SK-N-SH (cell line): ENCODE data around the gene HIGD1C.
"Not testable (repeated sequence)": the region's sequence is repeated elsewhere in the genome, so short reads cannot be mapped to it uniquely, and the experiment has no call there.

ENCODE experiments used
- ELF1 ChIP-seq: IDR thresholded peaks from 2 replicates; pipeline ENCODE4 v1.4.0; 2012
- FOXM1 ChIP-seq: IDR thresholded peaks from 2 replicates; pipeline ENCODE4 v1.4.0; 2012; ENCODE audit warnings: low read depth, mild to moderate bottlenecking
- GABPA ChIP-seq: IDR thresholded peaks from 2 replicates; pipeline ENCODE4 v1.4.0; 2012; ENCODE audit warnings: low read depth, mild to moderate bottlenecking
- NRF1 ChIP-seq: IDR thresholded peaks from 2 replicates; pipeline ENCODE4 v1.6.1; 2012; ENCODE audit warnings: low read depth, mild to moderate bottlenecking, low read length
- RAD21 ChIP-seq: IDR thresholded peaks from 2 replicates; pipeline ENCODE4 v1.6.1; 2012; ENCODE audit warnings: mild to moderate bottlenecking, low read length
- SIN3A ChIP-seq: IDR thresholded peaks from 2 replicates; pipeline ENCODE4 v1.6.1; 2012; ENCODE audit warnings: low read depth, mild to moderate bottlenecking, low read length, moderate library complexity, borderline replicate concordance
- TAF1 ChIP-seq: IDR thresholded peaks from 2 replicates; pipeline ENCODE4 v1.6.1; 2012; ENCODE audit warnings: low read depth, mild to moderate bottlenecking, low read length, moderate library complexity, borderline replicate concordance
- YY1 ChIP-seq: IDR thresholded peaks from 2 replicates; pipeline ENCODE4 v1.4.0; 2012; ENCODE audit warnings: low read depth, mild to moderate bottlenecking
- TF ChIP-seq, protein P1 (sequence below): IDR thresholded peaks from 2 replicates; pipeline ENCODE4; 2012
- TF ChIP-seq, protein P2 (sequence below): fragments of 200-600 bp; sonication (generic); IDR thresholded peaks from 2 replicates; pipeline ENCODE4 v1.6.1; 2017; ENCODE audit warnings: antibody characterized with exemption, mild to moderate bottlenecking, moderate library complexity
- TF ChIP-seq, protein P3 (sequence below): IDR thresholded peaks from 2 replicates; pipeline ENCODE4 v1.4.0; 2012; ENCODE audit warnings: low read depth
- TF ChIP-seq, protein P4 (sequence below): IDR thresholded peaks from 2 replicates; pipeline ENCODE4 v1.6.1; 2012; ENCODE audit warnings: mild to moderate bottlenecking, low read depth, low read length, moderate library complexity
- TF ChIP-seq, protein P5 (sequence below): IDR thresholded peaks from 2 replicates; pipeline ENCODE4 v1.4.0; 2012; ENCODE audit warnings: low read depth, borderline replicate concordance

DNA sequence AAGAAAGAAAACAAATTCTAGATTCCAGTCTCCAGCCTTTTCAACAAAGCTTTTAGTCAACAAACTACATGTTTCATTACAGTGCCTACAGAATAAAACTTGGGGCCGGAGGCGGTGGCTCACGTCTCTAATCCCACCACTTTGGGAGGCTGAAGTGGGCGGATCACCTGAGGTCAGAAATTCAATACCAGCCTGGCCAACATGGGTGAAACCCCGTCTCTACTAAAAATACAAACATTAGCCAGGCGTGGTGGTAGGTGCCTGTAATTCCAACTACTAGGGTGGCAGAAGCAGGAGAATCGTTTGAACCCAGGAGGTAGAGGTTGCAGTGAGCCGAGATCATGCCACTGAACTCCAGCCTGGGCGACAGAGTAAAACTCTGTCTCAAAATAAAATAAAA lies 62.1 kb downstream of the HIGD1C start:
- TF ChIP-seq, protein P1, sequence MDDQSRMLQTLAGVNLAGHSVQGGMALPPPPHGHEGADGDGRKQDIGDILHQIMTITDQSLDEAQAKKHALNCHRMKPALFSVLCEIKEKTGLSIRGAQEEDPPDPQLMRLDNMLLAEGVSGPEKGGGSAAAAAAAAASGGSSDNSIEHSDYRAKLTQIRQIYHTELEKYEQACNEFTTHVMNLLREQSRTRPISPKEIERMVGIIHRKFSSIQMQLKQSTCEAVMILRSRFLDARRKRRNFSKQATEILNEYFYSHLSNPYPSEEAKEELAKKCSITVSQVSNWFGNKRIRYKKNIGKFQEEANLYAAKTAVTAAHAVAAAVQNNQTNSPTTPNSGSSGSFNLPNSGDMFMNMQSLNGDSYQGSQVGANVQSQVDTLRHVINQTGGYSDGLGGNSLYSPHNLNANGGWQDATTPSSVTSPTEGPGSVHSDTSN = not testable (repeated sequence)
- TF ChIP-seq, protein P2, sequence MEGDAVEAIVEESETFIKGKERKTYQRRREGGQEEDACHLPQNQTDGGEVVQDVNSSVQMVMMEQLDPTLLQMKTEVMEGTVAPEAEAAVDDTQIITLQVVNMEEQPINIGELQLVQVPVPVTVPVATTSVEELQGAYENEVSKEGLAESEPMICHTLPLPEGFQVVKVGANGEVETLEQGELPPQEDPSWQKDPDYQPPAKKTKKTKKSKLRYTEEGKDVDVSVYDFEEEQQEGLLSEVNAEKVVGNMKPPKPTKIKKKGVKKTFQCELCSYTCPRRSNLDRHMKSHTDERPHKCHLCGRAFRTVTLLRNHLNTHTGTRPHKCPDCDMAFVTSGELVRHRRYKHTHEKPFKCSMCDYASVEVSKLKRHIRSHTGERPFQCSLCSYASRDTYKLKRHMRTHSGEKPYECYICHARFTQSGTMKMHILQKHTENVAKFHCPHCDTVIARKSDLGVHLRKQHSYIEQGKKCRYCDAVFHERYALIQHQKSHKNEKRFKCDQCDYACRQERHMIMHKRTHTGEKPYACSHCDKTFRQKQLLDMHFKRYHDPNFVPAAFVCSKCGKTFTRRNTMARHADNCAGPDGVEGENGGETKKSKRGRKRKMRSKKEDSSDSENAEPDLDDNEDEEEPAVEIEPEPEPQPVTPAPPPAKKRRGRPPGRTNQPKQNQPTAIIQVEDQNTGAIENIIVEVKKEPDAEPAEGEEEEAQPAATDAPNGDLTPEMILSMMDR = not testable (repeated sequence)
- not testable (repeated sequence) for TF ChIP-seq YY1, RAD21, FOXM1, ELF1, SIN3A, GABPA, TAF1, NRF1
- TF ChIP-seq, protein P3, sequence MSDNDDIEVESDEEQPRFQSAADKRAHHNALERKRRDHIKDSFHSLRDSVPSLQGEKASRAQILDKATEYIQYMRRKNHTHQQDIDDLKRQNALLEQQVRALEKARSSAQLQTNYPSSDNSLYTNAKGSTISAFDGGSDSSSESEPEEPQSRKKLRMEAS = not testable (repeated sequence)
- TF ChIP-seq, protein P4, sequence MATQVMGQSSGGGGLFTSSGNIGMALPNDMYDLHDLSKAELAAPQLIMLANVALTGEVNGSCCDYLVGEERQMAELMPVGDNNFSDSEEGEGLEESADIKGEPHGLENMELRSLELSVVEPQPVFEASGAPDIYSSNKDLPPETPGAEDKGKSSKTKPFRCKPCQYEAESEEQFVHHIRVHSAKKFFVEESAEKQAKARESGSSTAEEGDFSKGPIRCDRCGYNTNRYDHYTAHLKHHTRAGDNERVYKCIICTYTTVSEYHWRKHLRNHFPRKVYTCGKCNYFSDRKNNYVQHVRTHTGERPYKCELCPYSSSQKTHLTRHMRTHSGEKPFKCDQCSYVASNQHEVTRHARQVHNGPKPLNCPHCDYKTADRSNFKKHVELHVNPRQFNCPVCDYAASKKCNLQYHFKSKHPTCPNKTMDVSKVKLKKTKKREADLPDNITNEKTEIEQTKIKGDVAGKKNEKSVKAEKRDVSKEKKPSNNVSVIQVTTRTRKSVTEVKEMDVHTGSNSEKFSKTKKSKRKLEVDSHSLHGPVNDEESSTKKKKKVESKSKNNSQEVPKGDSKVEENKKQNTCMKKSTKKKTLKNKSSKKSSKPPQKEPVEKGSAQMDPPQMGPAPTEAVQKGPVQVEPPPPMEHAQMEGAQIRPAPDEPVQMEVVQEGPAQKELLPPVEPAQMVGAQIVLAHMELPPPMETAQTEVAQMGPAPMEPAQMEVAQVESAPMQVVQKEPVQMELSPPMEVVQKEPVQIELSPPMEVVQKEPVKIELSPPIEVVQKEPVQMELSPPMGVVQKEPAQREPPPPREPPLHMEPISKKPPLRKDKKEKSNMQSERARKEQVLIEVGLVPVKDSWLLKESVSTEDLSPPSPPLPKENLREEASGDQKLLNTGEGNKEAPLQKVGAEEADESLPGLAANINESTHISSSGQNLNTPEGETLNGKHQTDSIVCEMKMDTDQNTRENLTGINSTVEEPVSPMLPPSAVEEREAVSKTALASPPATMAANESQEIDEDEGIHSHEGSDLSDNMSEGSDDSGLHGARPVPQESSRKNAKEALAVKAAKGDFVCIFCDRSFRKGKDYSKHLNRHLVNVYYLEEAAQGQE = not testable (repeated sequence)
- TF ChIP-seq, protein P5, sequence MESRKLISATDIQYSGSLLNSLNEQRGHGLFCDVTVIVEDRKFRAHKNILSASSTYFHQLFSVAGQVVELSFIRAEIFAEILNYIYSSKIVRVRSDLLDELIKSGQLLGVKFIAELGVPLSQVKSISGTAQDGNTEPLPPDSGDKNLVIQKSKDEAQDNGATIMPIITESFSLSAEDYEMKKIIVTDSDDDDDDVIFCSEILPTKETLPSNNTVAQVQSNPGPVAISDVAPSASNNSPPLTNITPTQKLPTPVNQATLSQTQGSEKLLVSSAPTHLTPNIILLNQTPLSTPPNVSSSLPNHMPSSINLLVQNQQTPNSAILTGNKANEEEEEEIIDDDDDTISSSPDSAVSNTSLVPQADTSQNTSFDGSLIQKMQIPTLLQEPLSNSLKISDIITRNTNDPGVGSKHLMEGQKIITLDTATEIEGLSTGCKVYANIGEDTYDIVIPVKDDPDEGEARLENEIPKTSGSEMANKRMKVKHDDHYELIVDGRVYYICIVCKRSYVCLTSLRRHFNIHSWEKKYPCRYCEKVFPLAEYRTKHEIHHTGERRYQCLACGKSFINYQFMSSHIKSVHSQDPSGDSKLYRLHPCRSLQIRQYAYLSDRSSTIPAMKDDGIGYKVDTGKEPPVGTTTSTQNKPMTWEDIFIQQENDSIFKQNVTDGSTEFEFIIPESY = not testable (repeated sequence)
